Kidney (tissue), 14 donors: Measurements from ENCODE around the gene LIMK1. TPM values are rescaled to one million over a fixed set of nuclear protein-coding genes. Genes with fewer than 3 reads are reported as not detected.

ENCODE experiments used
- DNase-seq, 5 donors: peaks; one replicate each; pipeline ENCODE4 v3.0.0-alpha.2; 2013 to 2020
- FAIRE-seq: peaks from 2 replicates; lab custom pipeline; 2012; peaks lifted over from hg19 to GRCh38; lab: Jason Lieb, UNC
- H3K27ac ChIP-seq, 2 donors: one replicate each; pipeline ENCODE4 v1.7.0; 2013; ENCODE audit warnings: low read depth in 2 of 2, low read length in 2 of 2, inconsistent platforms in 1 of 2
- H3K27me3 ChIP-seq: one replicate; pipeline ENCODE4 v1.7.1; 2013; ENCODE audit warnings: low read length, inconsistent platforms; ENCODE audit not compliant: control insufficient read depth, insufficient read depth
- H3K36me3 ChIP-seq, 3 donors: one replicate each; pipeline versions ENCODE4 v1.7.0 to v1.7.1; 2013; ENCODE audit warnings: low read length in 3 of 3, control low read depth in 1 of 3, inconsistent platforms in 1 of 3; ENCODE audit not compliant: insufficient read depth in 3 of 3, control insufficient read depth in 2 of 3
- H3K4me1 ChIP-seq, 3 donors: one replicate each; pipeline versions ENCODE4 v1.7.0 to v1.7.1; 2013; ENCODE audit warnings: low read length in 3 of 3, inconsistent platforms in 1 of 3, low read depth in 1 of 3; ENCODE audit not compliant: control insufficient read depth in 2 of 3, insufficient read depth in 2 of 3
- H3K4me3 ChIP-seq, 3 donors: one replicate each; pipeline versions ENCODE4 v1.7.0 to v1.8.1; 2013; ENCODE audit warnings: low read length in 3 of 3, control low read depth in 1 of 3, inconsistent platforms in 1 of 3
- H3K9ac ChIP-seq, 3 donors: one replicate each; pipeline versions ENCODE4 v1.7.0 to v1.7.1; 2013; ENCODE audit warnings: low read length in 3 of 3, control low read depth in 1 of 3, inconsistent platforms in 1 of 3
- H3K9me3 ChIP-seq, 3 donors: one replicate each; pipeline versions ENCODE4 v1.7.0 to v1.7.1; 2013; ENCODE audit warnings: low read length in 3 of 3, control low read depth in 1 of 3, inconsistent platforms in 1 of 3; ENCODE audit not compliant: control insufficient read depth in 2 of 3, insufficient read depth in 1 of 3
- CTCF ChIP-seq: IDR thresholded peaks from 3 replicates; pipeline ENCODE4 v1.5.1; 2012; ENCODE audit warnings: mild to moderate bottlenecking, moderate library complexity, borderline replicate concordance; ENCODE audit not compliant: insufficient read depth; ENCODE audit errors: extremely low read depth
- intact Hi-C: fragments of 100-400 bp; cut with DNase I; formaldehyde crosslinking; loops from one replicate; pipeline ENCODE4 v1.11.1; 2022
- polyA plus RNA-seq: library from polyadenylated mRNA; stranded (reverse); fragments of 350-450 nt; fragmentation: Illumina TruSeq; extraction: RNeasy Lipid Tissue Mini Kit (QIAGEN cat#74804); gene quantifications from one replicate; pipeline ENCODE4 v1.2.3, GENCODE V29; 2014; ENCODE audit warnings: low read depth, low replicate concordance; ENCODE audit not compliant: insufficient read depth
- total RNA-seq: library from RNA; stranded (reverse); fragmentation: NEBNext Ultra II Directional; extraction: Animal tissue kit (Norgen Biotek cat#: 25700); gene quantifications from one replicate; pipeline ENCODE4 v1.2.1, GENCODE V29; 2021
- donor health status: control.
- donor health status: control.
- donor health status: control.
- donor health status: control.
- donor health status: control.
- donor health status: DM: yes; HTN: yes; CAD: no.
- donor health status: Normal renal cell carcinoma (clear cell type).

LIMK1 gene
- total and polyA plus RNA-seq, 2 donors from 2014 or later: 9.1 to 23.8 TPM

DNA sequence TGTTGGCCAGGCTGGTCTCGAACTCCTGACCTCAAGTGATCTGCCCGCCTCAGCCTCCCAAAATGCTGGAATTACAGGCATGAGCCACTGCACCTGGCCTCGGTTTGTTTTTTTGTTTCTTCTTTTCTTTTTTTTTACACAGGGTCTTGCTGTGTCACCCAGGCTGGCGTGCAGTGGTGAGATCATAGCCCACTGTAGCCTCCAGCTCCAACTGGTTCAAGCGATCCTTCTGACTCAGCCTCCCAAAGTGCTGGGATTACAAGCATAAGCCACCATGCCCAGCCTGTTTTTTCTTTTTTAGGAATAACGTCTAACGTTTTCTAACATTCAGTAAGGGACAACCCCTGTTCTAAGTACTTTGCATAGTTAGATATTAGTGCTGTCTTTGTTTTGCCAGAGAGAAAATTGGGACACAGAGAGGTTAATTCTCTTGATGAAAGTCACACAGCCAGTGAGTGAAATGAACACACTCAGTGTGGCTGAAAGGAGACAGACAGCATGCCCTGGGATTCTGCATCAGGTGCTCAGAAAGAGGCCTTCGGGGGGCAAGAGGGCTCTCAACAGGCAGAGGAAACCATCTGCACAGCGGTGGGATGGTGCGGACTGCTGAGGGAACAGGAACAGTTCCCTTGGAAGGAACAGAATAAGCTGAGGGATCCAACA lies 4.3 kb downstream of the LIMK1 start:
- Histone ChIP-seq H3K36me3 (no peaks in the 10 kb centered on the region), H3K27me3 (no peaks in the 10 kb centered on the region), H3K9ac (no peak overlapping the region), H3K9me3 (no peaks in the 10 kb centered on the region), H3K4me3 (no peak overlapping the region), H3K27ac (no peak overlapping the region), H3K4me1 (peaks cover 0 to 20% (median 6%) of the 10 kb centered on the region in 3 donors)
- no peak for FAIRE-seq
- no peak for DNase-seq
- intact Hi-C loops: no loop called here
- TF ChIP-seq CTCF: no peak

DNA sequence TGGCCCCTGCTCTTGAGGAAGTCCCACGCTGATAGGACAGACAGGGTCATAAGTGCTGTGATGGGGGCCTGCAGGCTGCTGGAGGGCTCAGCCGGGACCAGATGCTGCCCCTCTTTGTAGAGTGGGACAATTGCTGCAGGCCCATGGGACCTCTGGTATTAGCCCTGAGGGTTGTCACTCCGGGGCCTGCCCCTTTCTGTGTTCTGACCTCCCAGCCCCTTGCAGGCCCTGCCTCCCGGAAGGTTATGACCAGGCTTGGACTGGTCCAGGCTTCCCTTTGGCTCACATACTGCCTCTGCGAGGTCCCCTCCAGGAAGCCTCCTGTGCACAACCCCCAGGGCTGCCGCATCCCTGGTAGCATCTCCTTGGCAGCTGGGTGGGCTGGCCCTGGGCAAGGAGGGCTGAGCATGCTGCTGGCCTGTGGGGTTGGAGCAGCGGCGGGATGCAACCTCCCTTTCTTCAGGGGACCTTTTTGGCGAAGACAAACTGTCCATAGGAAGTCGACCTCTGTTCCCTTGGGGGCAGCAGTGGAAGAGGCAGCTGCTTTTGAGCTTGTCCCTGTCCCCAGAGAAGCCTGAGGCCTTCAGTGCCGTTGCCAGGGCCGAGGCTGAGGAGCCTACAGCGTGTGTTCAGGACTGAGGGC lies 8.8 kb downstream of the LIMK1 start:
- H3K27me3 ChIP-seq: no peaks in the 10 kb centered on the region
- DNase-seq (peak in 1 of 5 donors; percentile 86), FAIRE-seq (no peak)
- no peak for TF ChIP-seq CTCF
- no peak overlapping the region for H3K9ac ChIP-seq
- no peaks in the 10 kb centered on the region for H3K9me3 ChIP-seq
- H3K36me3 ChIP-seq: no peaks in the 10 kb centered on the region
- intact Hi-C loops: no loop called here
- peaks cover 0 to 21% (median 0%) of the 10 kb centered on the region in 3 donors for H3K4me1 ChIP-seq
- no peak overlapping the region for H3K27ac ChIP-seq
- no peak overlapping the region for H3K4me3 ChIP-seq

- no peak overlapping the region for H3K9ac ChIP-seq
- H3K27ac ChIP-seq: peak overlapping the region in 1 of 2 donors; percentile 4
Measured at GRCh38 chr7:74092964-74093471, 9.4 kb downstream of the LIMK1 start.

More at GRCh38 chr7:74092964-74093471, 9.4 kb downstream of the LIMK1 start:
- H3K4me1 ChIP-seq: peaks cover 0 to 21% (median 0%) of the 10 kb centered on the region in 3 donors
- no peak for FAIRE-seq
- no peaks in the 10 kb centered on the region for H3K36me3 ChIP-seq
- peak in 2 of 5 donors; percentile 20 to 87 for DNase-seq
- no peaks in the 10 kb centered on the region for H3K9me3 ChIP-seq
- intact Hi-C loops: no loop called here
- TF ChIP-seq CTCF: no peak
- H3K27me3 ChIP-seq: no peaks in the 10 kb centered on the region
- no peak overlapping the region for H3K4me3 ChIP-seq
